Keratinocyte (primary cell): ENCODE measurements around the gene DRD1. TPM values are rescaled to one million over a fixed set of nuclear protein-coding genes. Genes with fewer than 3 reads are reported as not detected.

Experiments
- DNase-seq: peaks from one replicate; pipeline ENCODE4 v3.0.0-alpha.2; 2011; ENCODE audit warnings: low read depth, missing footprints, low spot score
- FAIRE-seq: peaks from 2 replicates; lab custom pipeline; 2011; peaks lifted over from hg19 to GRCh38; lab: Jason Lieb, UNC
- H2AFZ ChIP-seq: 2 replicates; pipeline ENCODE4 v1.6.0; 2012; ENCODE audit warnings: low read length, control low read depth, inconsistent platforms; ENCODE audit not compliant: control insufficient read depth
- H3K27ac ChIP-seq: 2 replicates; pipeline ENCODE4 v1.5.1; 2011; ENCODE audit warnings: low read length; ENCODE audit not compliant: control insufficient read depth, insufficient read depth
- H3K27me3 ChIP-seq: 3 replicates; pipeline ENCODE4 v1.6.0; 2011; ENCODE audit warnings: low read length; ENCODE audit not compliant: control insufficient read depth, insufficient read depth; ENCODE audit errors: extremely low read depth
- H3K36me3 ChIP-seq, 2 experiments: 2 replicates in 1 of 2; 3 replicates in 1 of 2; pipeline ENCODE4 v1.5.1; 2011; ENCODE audit warnings: low read length in 2 of 2, mild to moderate bottlenecking in 1 of 2; ENCODE audit not compliant: control insufficient read depth in 2 of 2, insufficient read depth in 2 of 2; ENCODE audit errors: extremely low read depth in 1 of 2
- H3K4me1 ChIP-seq: 3 replicates; pipeline ENCODE4 v1.5.1; 2011; ENCODE audit warnings: low read length; ENCODE audit not compliant: control insufficient read depth, insufficient read depth; ENCODE audit errors: extremely low read depth
- H3K4me2 ChIP-seq: 3 replicates; pipeline ENCODE4 v1.6.0; 2011; ENCODE audit warnings: low read depth, low read length; ENCODE audit not compliant: control insufficient read depth, insufficient read depth; ENCODE audit errors: extremely low read depth
- H3K4me3 ChIP-seq, 3 experiments: fragments of 200-600 bp in 1 of 3; sonication (generic) in 1 of 3; 2 replicates in 2 of 3; 3 replicates in 1 of 3; pipeline ENCODE4 v1.5.1; 2011 to 2016; ENCODE audit warnings: low read length in 3 of 3, mild to moderate bottlenecking in 3 of 3, control low read depth in 2 of 3, inconsistent platforms in 1 of 3, low read depth in 1 of 3, mixed read lengths in 1 of 3, mixed run types in 1 of 3, moderate library complexity in 1 of 3; ENCODE audit not compliant: control insufficient read depth in 2 of 3, insufficient read depth in 2 of 3; ENCODE audit errors: extremely low read depth in 1 of 3
- H3K79me2 ChIP-seq: 2 replicates; pipeline ENCODE4 v1.6.0; 2012; ENCODE audit warnings: low read length; ENCODE audit not compliant: control insufficient read depth, insufficient read depth
- H3K9ac ChIP-seq: 3 replicates; pipeline ENCODE4 v1.6.0; 2011; ENCODE audit warnings: low read length; ENCODE audit not compliant: control insufficient read depth, insufficient read depth; ENCODE audit errors: extremely low read depth
- H3K9me1 ChIP-seq: 3 replicates; pipeline ENCODE4 v1.6.0; 2011; ENCODE audit warnings: low read length; ENCODE audit not compliant: control insufficient read depth, insufficient read depth; ENCODE audit errors: extremely low read depth
- H3K9me3 ChIP-seq: 2 replicates; pipeline ENCODE4 v1.5.1; 2012; ENCODE audit warnings: low read depth, low read length; ENCODE audit not compliant: control insufficient read depth
- H4K20me1 ChIP-seq: 3 replicates; pipeline ENCODE4 v1.6.0; 2011; ENCODE audit warnings: low read length; ENCODE audit not compliant: control insufficient read depth, insufficient read depth; ENCODE audit errors: extremely low read depth
- CTCF ChIP-seq, 3 experiments: IDR thresholded peaks in 1 of 3; conservative IDR thresholded peaks in 1 of 3; optimal IDR thresholded peaks in 1 of 3; 2 replicates in 2 of 3; 3 replicates in 1 of 3; pipeline versions ENCODE3 to v1.5.1; 2011; ENCODE audit warnings: low read length in 3 of 3, mild to moderate bottlenecking in 3 of 3, moderate library complexity in 2 of 3, control low read depth in 1 of 3, inconsistent platforms in 1 of 3; ENCODE audit not compliant: insufficient read depth in 2 of 3; ENCODE audit errors: extremely low read depth in 1 of 3
- EZH2 ChIP-seq: IDR thresholded peaks from one replicate; pipeline ENCODE4 v1.6.1; 2012; ENCODE audit warnings: inconsistent platforms, mild to moderate bottlenecking, low read length, moderate library complexity
- dilution Hi-C: fragments of 300-500 bp; cut with MboI; formaldehyde crosslinking; loops from one replicate; pipeline ENCODE4 v1.7.0; 2020; ENCODE audit warnings: low sequenced_read_pairs; ENCODE audit not compliant: extremely low pct_ligation_motif_present
- polyA plus RNA-seq, 5 experiments: library from polyadenylated mRNA; depleted of rRNA in 3 of 5; stranded (reverse) in 3 of 5; stranded (forward) in 1 of 5; unstranded in 1 of 5; fragments of >200 nt; gene quantifications; 1 replicate in 1 of 5; 2 replicates in 3 of 5; 3 replicates in 1 of 5; pipeline versions ENCODE4 v1.2.1 to v1.2.3, GENCODE V29; 2011 to 2012; ENCODE audit warnings: missing spikeins in 2 of 5, low read depth in 1 of 5, low replicate concordance in 1 of 5

The DRD1 gene
- polyA plus RNA-seq, 1 donor (not counting 4 experiments of a cell fraction or from before 2014, with no cell fraction given) = not detected

GRCh38 chr5:175484322-175484721 lies 40.3 kb upstream of the DRD1 start:
- Histone ChIP-seq H3K4me1 (peaks cover 11% of the 10 kb centered on the region), H4K20me1 (peaks cover 7% of the 10 kb centered on the region), H2AFZ (no peak overlapping the region), H3K27ac (no peak overlapping the region), H3K4me2 (no peak overlapping the region), H3K9ac (no peak overlapping the region), H3K27me3 (no peaks in the 10 kb centered on the region), H3K79me2 (peaks cover 98% of the 10 kb centered on the region), H3K36me3 (peaks cover 14 to 19% of the 10 kb centered on the region in 2 experiments), H3K9me1 (no peaks in the 10 kb centered on the region), H3K9me3 (no peaks in the 10 kb centered on the region), H3K4me3 (no peak overlapping the region)
- FAIRE-seq (no peak), DNase-seq (no peak)
- TF ChIP-seq EZH2 = no peak
- TF ChIP-seq CTCF (optimal IDR thresholded peaks at IDR 0.05 in 1 of 3, IDR thresholded peaks at IDR 0.05 in 1 of 3, conservative IDR thresholded peaks at IDR 0.05 in 1 of 3; ENCODE audit: extremely low read depth in 1 of 3, insufficient read depth in 2 of 3, low read length in 3 of 3) = no peak
- dilution Hi-C loops = no loop called here

GRCh38 chr5:175483337-175483736 lies 39.4 kb upstream of the DRD1 start:
- H3K9me1 ChIP-seq = no peaks in the 10 kb centered on the region
- peaks cover 12 to 19% of the 10 kb centered on the region in 2 experiments for H3K36me3 ChIP-seq
- no peak overlapping the region for H3K4me3 ChIP-seq
- H2AFZ ChIP-seq = no peak overlapping the region
- H3K4me2 ChIP-seq = no peak overlapping the region
- no peak overlapping the region for H3K27ac ChIP-seq
- dilution Hi-C loops = no loop called here
- peaks cover 7% of the 10 kb centered on the region for H4K20me1 ChIP-seq
- no peaks in the 10 kb centered on the region for H3K27me3 ChIP-seq
- DNase-seq = no peak
- FAIRE-seq = no peak
- peaks cover 96% of the 10 kb centered on the region for H3K79me2 ChIP-seq
- peaks cover 13% of the 10 kb centered on the region for H3K4me1 ChIP-seq
- H3K9ac ChIP-seq = no peak overlapping the region
- no peak for TF ChIP-seq EZH2
- TF ChIP-seq CTCF (optimal IDR thresholded peaks at IDR 0.05 in 1 of 3, IDR thresholded peaks at IDR 0.05 in 1 of 3, conservative IDR thresholded peaks at IDR 0.05 in 1 of 3; ENCODE audit: extremely low read depth in 1 of 3, insufficient read depth in 2 of 3, low read length in 3 of 3) = no peak
- no peaks in the 10 kb centered on the region for H3K9me3 ChIP-seq
